Epithelial cell of esophagus (primary cell): ENCODE measurements around the gene HDAC9.

Experiments
- DNase-seq: peaks from one replicate; pipeline ENCODE4 v3.0.0; 2010; ENCODE audit warnings: low read depth
- H3K4me3 ChIP-seq: 2 replicates; pipeline ENCODE4 v1.5.1; 2011; ENCODE audit warnings: mild to moderate bottlenecking, low read length, control low read depth
- TF ChIP-seq, protein P1 (sequence below): IDR thresholded peaks from 2 replicates; pipeline ENCODE4 v1.5.1; 2011; ENCODE audit warnings: low read depth, mild to moderate bottlenecking, low read length, control low read depth, inconsistent platforms; ENCODE audit not compliant: insufficient read depth; ENCODE audit errors: missing control alignments

Gene HDAC9

DNA sequence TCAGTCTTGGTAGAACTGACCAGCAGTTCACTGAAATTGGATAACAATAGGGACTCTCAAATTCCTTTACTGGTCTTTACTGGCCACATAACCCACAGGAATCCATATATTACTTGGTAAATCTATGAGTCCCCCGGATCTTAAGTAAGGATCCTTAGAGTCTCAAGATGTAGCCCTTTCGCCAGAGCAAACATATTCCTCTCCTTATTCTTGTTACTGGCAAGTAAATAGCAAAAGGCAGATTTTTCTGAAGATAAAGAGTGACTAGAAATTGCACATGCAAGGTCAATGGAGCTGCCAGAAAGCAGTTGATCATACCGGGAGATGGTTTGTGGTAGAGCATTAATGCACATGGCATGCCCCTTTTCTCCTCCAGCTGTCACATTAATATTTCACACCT is 283.0 kb downstream of the HDAC9 start:
- H3K4me3 ChIP-seq, result no peak overlapping the region
- DNase-seq, result no peak
- TF ChIP-seq, protein P1, sequence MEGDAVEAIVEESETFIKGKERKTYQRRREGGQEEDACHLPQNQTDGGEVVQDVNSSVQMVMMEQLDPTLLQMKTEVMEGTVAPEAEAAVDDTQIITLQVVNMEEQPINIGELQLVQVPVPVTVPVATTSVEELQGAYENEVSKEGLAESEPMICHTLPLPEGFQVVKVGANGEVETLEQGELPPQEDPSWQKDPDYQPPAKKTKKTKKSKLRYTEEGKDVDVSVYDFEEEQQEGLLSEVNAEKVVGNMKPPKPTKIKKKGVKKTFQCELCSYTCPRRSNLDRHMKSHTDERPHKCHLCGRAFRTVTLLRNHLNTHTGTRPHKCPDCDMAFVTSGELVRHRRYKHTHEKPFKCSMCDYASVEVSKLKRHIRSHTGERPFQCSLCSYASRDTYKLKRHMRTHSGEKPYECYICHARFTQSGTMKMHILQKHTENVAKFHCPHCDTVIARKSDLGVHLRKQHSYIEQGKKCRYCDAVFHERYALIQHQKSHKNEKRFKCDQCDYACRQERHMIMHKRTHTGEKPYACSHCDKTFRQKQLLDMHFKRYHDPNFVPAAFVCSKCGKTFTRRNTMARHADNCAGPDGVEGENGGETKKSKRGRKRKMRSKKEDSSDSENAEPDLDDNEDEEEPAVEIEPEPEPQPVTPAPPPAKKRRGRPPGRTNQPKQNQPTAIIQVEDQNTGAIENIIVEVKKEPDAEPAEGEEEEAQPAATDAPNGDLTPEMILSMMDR, result no peak

DNA sequence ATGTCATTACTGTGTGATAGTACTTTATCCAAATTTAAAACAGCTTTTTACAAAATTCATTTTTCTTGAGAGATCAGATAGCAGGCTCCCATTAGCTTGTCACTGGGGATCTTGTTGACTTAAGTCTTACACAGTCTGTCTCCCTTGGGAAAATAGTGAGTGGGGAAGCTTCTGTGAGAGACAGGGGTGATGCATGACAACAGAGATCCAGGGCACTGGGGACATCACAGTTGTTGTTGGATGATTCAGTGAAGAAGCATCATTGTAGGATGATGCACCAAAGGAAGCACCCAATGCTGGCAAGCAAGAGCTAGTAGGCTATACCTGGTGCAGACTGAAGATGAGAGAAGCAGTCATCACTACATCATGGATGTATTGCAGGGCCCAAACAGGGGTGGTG is 284.7 kb downstream of the HDAC9 start:
- no peak for DNase-seq
- TF ChIP-seq, protein P1, result no peak
- no peak overlapping the region for H3K4me3 ChIP-seq

DNA sequence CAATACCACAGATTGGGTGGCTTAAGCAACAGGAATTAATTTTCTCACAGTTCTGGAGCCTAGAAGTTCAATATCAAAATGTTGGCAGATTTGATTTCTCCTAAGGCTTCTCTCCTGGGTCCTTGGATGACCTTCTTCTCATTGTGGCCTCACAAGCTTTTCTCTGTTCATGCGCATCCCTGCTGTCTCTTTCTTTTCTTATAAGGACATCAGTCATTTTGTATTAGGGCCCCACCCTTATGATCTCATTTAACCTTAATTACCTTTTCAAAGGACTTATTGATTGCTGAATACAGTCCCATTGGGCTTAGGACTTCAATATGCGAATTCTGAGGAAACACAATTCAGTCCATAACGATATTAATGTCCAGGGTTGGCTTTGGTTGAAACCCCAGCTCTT is 285.4 kb downstream of the HDAC9 start:
- DNase-seq, result no peak
- TF ChIP-seq, protein P1, result no peak
- H3K4me3 ChIP-seq, result no peak overlapping the region

DNA sequence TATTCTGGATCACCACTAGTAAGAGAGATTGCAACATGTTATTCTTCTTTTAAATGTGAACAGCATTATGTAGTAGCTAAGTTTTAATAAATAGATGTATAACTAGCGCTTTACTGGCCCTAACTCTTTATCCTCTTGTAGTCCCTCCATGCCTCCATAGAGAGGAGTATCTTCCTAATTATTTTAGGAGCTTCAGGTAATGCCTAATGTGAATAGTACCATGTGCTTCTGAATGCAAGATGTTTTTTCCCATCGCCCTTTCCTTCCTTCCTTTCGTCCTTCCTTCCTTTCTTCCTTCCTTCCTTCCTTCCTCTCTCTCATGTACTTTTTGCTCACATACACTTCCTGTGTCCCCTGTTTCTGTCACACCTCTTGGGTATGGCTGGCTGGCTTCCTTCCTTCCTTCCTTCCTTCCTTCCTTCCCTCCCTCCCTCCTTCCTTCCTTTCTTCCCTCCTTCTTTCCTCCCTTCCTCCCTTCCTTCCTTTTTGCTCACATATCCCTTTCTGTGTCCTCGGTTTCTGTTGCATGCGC is 290.7 kb downstream of the HDAC9 start:
- no peak for DNase-seq
- TF ChIP-seq, protein P1, result no peak
- no peak overlapping the region for H3K4me3 ChIP-seq

DNA sequence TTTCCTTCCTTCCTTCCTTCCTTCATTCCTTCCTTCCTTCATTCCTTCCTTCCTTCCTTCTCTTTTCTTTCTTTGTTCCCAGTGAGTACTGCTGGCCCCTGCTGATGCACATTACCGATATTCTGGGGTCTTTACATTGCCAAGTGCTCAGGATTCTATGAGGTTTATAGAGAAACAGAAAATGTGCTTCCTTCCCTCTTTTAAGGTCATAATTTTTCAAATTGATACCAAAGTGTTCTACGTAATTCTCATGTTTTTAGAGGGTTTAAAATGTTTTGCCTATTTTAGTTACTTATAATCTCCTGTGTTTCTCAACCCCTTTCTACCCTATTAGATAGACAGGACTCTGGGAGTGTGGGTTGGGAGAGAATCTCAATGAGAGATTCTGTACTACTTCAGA is 291.2 kb downstream of the HDAC9 start:
- no peak overlapping the region for H3K4me3 ChIP-seq
- no peak for DNase-seq
- TF ChIP-seq, protein P1, result no peak

DNA sequence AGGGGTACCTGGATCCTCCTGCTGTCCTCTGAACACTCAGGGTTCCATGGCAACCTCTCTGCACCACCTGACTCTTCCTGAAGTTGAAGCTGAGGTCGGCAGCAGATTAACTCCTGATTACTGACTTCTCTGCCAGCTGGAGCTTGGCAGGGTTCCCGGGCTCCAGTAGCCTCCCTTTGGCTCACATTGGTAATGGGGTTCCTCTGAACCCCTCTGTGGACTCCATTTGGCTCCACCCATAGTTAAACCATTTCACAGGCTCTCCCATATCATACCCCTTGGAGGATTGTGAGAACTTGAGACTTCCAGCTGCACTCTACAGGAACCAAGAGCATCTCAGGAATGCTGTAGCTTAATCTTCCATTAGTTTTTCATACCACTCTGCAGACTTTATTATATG is 292.5 kb downstream of the HDAC9 start:
- no peak for DNase-seq
- no peak overlapping the region for H3K4me3 ChIP-seq
- TF ChIP-seq, protein P1, result no peak

DNA sequence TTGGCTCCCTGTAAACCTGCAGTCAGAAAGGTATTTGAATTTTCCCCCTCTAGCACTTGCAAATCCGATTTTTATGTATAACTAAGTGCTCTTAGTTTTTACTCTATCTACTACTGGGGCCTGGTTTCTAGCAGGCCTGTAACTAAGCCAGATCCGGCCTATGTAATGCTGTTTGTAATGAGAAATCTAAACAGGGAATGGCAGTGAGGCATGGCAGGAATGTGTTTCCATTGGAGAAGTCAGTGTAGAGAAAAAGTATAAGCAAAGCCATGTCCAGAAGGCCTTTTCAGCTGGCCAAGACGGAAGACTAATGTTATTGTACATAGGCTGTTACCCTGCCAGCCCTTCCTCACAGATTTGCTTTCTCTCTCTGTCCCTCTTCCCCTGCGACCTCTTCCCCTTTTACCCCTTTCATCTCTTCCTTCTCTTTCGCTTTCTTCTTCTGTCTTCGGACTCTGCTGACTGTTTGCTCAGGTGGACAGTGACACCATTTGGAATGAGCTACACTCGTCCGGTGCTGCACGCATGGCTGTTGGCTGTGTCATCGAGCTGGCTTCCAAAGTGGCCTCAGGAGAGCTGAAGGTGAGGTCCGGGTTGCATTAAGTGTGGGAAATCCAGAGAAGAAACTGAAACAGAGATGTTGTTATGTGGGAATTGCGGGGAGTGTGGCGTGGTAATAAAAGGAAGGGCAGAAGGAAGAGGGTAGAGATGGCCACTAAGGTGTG is 297.5 kb downstream of the HDAC9 start:
- peak; percentile 16 for DNase-seq
- TF ChIP-seq, protein P1, result no peak
- no peak overlapping the region for H3K4me3 ChIP-seq
